Measurements from ENCODE around the gene SPATA12.
A peak's percentile ranks its signal among the peaks of the same experiment; 100 is the strongest.

SPATA12 gene

GRCh38 chr3:57069503-57069902 is 9.0 kb downstream of the SPATA12 start:
- TF ChIP-seq, protein P1, sequence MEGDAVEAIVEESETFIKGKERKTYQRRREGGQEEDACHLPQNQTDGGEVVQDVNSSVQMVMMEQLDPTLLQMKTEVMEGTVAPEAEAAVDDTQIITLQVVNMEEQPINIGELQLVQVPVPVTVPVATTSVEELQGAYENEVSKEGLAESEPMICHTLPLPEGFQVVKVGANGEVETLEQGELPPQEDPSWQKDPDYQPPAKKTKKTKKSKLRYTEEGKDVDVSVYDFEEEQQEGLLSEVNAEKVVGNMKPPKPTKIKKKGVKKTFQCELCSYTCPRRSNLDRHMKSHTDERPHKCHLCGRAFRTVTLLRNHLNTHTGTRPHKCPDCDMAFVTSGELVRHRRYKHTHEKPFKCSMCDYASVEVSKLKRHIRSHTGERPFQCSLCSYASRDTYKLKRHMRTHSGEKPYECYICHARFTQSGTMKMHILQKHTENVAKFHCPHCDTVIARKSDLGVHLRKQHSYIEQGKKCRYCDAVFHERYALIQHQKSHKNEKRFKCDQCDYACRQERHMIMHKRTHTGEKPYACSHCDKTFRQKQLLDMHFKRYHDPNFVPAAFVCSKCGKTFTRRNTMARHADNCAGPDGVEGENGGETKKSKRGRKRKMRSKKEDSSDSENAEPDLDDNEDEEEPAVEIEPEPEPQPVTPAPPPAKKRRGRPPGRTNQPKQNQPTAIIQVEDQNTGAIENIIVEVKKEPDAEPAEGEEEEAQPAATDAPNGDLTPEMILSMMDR (IDR thresholded peaks at IDR 0.05; ENCODE audit: low read depth, low read length), result no peak
- Histone ChIP-seq H3K9me3 (ENCODE audit: severe bottlenecking) (peaks cover 2% of the 10 kb centered on the region), H3K27ac (no peak overlapping the region), H3K4me3 (ENCODE audit: low read depth, low read length) (no peak overlapping the region), H3K36me3 (no peaks in the 10 kb centered on the region), H3K27me3 (ENCODE audit: insufficient read depth, low read depth, severe bottlenecking) (no peaks in the 10 kb centered on the region)
- no peak for DNase-seq

DNA sequence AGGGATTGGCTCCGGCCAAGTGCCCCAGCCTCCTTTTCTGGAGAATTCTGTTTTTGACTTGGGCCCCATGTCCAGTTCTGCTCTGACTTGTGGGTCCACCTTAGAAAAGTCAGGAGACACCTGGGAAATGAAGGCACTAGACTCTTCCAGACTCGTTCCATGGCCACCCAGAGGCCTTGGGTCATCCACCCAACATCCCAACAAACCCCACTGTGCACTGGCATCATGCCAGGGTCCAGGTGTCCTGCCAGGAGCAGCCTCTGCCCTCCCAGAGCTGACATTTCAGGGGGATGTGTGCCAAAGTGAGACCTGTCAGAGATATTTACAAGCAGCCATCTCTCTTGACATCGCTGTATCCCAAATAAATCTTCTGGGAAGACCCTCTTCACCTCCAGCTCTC is 13.2 kb downstream of the SPATA12 start:
- H3K4me3 ChIP-seq (ENCODE audit: low read depth, low read length), result no peak overlapping the region
- no peak overlapping the region for H3K27ac ChIP-seq
- no peaks in the 10 kb centered on the region for H3K27me3 ChIP-seq (ENCODE audit: insufficient read depth, low read depth, severe bottlenecking)
- H3K9me3 ChIP-seq (ENCODE audit: severe bottlenecking), result peaks cover 2% of the 10 kb centered on the region
- H3K36me3 ChIP-seq, result no peaks in the 10 kb centered on the region
- DNase-seq, result no peak
- TF ChIP-seq, protein P1 (IDR thresholded peaks at IDR 0.05; ENCODE audit: low read depth, low read length), result no peak

GRCh38 chr3:57074135-57074534 is 13.7 kb downstream of the SPATA12 start:
- no peak for DNase-seq
- no peaks in the 10 kb centered on the region for H3K27me3 ChIP-seq (ENCODE audit: insufficient read depth, low read depth, severe bottlenecking)
- H3K27ac ChIP-seq, result no peak overlapping the region
- TF ChIP-seq, protein P1 (IDR thresholded peaks at IDR 0.05; ENCODE audit: low read depth, low read length), result no peak
- H3K4me3 ChIP-seq (ENCODE audit: low read depth, low read length), result no peak overlapping the region
- peaks cover 2% of the 10 kb centered on the region for H3K9me3 ChIP-seq (ENCODE audit: severe bottlenecking)
- no peaks in the 10 kb centered on the region for H3K36me3 ChIP-seq

DNA sequence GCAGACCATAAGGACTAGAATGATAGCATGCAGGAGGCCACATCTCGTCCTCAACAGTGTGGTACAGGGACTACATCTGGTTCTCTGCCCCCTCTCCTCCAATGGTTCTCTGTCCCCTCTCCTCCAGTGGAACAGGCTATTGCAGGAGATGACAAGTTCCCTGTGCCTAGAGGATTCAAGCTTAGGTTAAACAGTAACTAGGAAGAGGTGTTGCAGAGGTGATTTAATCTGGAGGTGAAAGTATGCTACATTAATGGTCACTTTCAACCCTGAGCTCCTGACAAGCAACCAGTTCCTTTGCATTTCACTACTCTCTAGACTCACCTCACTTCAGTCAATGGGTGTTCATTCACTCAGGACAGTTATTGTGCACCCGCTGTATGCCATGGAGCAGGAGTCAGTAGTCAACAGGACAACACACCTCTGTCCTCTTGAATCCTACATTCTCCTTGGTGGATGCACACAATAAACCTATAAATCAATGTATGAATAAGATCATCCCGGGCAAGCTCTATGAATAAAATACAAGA is 16.0 kb downstream of the SPATA12 start:
- no peaks in the 10 kb centered on the region for H3K36me3 ChIP-seq
- TF ChIP-seq, protein P1 (IDR thresholded peaks at IDR 0.05; ENCODE audit: low read depth, low read length), result no peak
- no peaks in the 10 kb centered on the region for H3K9me3 ChIP-seq (ENCODE audit: severe bottlenecking)
- H3K4me3 ChIP-seq (ENCODE audit: low read depth, low read length), result no peak overlapping the region
- no peak for DNase-seq
- H3K27me3 ChIP-seq (ENCODE audit: insufficient read depth, low read depth, severe bottlenecking), result no peaks in the 10 kb centered on the region
- H3K27ac ChIP-seq, result no peak overlapping the region

- H3K9me3 ChIP-seq (ENCODE audit: severe bottlenecking), result no peaks in the 10 kb centered on the region
- H3K27ac ChIP-seq, result no peak overlapping the region
- DNase-seq, result no peak
- no peaks in the 10 kb centered on the region for H3K36me3 ChIP-seq
- no peaks in the 10 kb centered on the region for H3K27me3 ChIP-seq (ENCODE audit: insufficient read depth, low read depth, severe bottlenecking)
- peak overlapping the region; percentile 73 for H3K4me3 ChIP-seq (ENCODE audit: low read depth, low read length)
- TF ChIP-seq, protein P1 (IDR thresholded peaks at IDR 0.05; ENCODE audit: low read depth, low read length), result no peak
These were observed 17.3 kb downstream of the SPATA12 start for GRCh38 chr3:57077630-57078343.

- H3K27ac ChIP-seq, result no peak overlapping the region
These were observed 17.8 kb downstream of the SPATA12 start for GRCh38 chr3:57078344-57078634.

More at GRCh38 chr3:57078344-57078634, 17.8 kb downstream of the SPATA12 start:
- peak; percentile 39 for DNase-seq
- Histone ChIP-seq H3K27me3 (ENCODE audit: insufficient read depth, low read depth, severe bottlenecking) (no peaks in the 10 kb centered on the region), H3K9me3 (ENCODE audit: severe bottlenecking) (no peaks in the 10 kb centered on the region), H3K4me3 (ENCODE audit: low read depth, low read length) (peak overlapping the region; percentile 73), H3K36me3 (no peaks in the 10 kb centered on the region)
- TF ChIP-seq, protein P1 (IDR thresholded peaks at IDR 0.05; ENCODE audit: low read depth, low read length), result no peak

Data from WERI-Rb-1 (cell line).